Activated gamma-delta T cell treated with anti-CD3 and anti-CD28 coated beads, Interleukin-2, amount 50 U/mL, for 16 hours (primary cell): ENCODE results near the gene LAMTOR2.
"Not testable (repeated sequence)": the region's sequence is repeated elsewhere in the genome, so short reads cannot be mapped to it uniquely, and the experiment has no call there.

ENCODE experiments used
- DNase-seq: peaks from one replicate; pipeline ENCODE4 v3.0.0-alpha.2; 2020; ENCODE audit warnings: low read depth

The LAMTOR2 gene

DNA sequence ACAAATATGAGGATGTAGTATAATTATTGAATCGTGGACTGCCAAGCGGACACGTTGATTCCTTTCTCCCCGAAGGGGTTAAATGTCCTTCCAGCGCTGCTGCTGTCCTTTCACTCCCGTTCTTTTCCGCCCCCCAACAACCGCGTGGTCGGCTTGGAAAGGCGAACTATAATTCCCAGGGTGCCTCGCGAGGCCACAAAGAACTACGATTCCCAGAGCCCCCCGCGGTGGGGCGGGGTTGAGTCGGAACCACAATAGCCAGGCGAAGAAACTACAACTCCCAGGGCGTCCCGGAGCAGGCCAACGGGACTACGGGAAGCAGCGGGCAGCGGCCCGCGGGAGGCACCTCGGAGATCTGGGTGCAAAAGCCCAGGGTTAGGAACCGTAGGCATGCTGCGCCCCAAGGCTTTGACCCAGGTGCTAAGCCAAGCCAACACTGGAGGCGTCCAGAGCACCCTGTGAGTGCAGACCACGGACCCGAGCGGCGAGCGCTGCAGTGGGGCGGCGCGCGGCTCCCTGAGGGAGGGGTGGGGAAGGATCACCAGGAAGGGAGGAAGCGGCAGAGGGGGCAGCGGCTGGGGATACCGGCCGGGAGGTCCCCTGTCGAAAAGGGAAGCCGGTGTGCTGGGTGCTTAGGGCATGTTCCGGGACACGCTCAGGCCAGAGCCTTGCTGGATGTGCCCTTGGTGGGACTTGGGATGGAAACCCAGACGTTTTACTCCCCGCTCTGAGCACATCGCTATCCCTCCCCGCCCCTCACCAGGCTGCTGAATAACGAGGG is at the start of gene LAMTOR2:
Gene LAMTOR2, plus strand, starts transcription at position 283 of the 781 bp plus-strand sequence. Its CDS starts 108 bp downstream, at position 391.
- DNase-seq: peak; percentile 94

GRCh38 chr1:156004843-156005584 is 49.6 kb upstream of the LAMTOR2 start:
- DNase-seq: peak; percentile 21

GRCh38 chr1:156006666-156007376 is 47.8 kb upstream of the LAMTOR2 start:
- no peak for DNase-seq

GRCh38 chr1:156009404-156009803 is 45.2 kb upstream of the LAMTOR2 start:
- DNase-seq: no peak

GRCh38 chr1:156012051-156012817 is 42.3 kb upstream of the LAMTOR2 start:
- DNase-seq: no peak

GRCh38 chr1:156014829-156015228 is 39.8 kb upstream of the LAMTOR2 start:
- no peak for DNase-seq

- no peak for DNase-seq
Measured at GRCh38 chr1:156019946-156020292, 34.7 kb upstream of the LAMTOR2 start.

DNA sequence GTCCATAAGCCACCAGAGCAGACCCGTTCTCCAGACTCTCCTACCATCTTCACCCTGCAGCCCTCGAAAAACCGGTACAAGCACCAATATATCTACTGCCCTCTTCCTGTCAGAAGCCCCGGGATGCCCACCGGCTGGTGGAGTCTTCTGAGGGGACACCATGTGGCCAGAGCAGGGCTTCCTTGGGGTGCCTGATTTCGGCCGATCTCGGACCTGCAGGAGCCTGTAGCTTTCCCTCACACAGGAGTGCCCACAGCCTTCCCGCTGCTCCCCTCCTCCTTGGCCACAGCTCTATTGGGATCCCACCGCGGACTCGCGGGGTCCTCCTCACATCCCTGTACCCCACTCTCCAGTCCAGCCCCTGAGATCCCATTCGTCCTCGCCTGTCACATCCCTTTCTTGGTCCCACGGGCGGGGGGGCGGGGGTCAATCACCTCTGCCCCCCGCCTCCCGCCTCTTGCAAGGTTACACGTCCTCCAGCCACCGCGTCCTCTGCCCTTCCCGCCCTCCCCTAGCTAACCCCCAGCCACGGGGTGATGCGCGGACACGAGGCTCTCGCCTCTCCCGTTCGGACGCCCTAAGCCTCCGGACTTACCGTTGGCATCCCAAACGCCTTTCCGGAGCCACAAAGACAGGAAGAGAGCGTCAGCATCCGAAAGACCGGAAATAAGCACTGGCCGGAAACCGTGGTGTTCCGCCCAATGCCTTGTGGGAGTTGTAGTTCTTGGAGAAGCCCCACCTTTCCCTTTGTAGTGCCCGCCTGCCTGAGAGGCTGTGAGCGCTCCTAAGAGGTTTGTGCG is 34.1 kb upstream of the LAMTOR2 start, which contains the start of gene SSR2:
Gene SSR2, minus strand, starts transcription at position 659 of the 800 bp plus-strand sequence. CDS start 784 bp downstream, outside the sequence.
- peak; percentile 72 for DNase-seq

DNA sequence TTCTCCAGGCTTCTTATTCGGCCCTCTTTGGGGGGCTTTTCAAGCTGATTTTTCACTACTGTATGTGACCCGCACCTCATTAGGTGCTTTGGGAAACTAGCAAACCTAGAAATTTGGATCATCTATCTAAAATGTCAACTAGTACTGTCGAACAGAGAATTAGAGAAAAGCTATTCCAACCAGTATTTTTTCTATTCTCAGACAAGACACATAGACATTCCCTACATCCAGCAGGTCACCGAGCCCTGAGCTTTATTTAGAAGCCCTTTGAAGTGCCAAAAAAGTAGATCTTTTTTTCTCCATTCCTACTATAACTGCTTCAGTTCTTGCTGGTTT is 33.5 kb upstream of the LAMTOR2 start:
- no peak for DNase-seq

- no peak for DNase-seq
Measured at GRCh38 chr1:156021954-156022353, 32.6 kb upstream of the LAMTOR2 start.

DNA sequence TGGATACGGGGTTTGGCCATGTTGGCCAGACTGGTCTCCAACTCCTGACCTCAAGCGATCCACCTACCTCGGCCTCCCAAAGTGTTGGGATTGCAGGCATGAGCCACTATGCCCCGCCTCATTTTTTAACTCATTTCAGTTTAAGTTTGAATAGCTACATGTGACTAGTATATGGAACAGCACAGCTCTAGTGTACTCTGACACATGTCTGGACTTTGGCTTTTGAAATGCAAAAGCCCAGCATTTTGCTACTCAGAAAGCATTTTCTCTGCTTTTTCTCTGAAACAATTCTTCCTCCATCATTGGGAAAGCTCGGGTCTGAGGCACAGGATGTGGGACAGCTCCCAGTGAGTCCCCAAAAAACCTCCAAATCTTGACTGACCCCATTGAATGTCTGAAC is 29.8 kb upstream of the LAMTOR2 start:
- DNase-seq: no peak

GRCh38 chr1:156025876-156026275 is 28.7 kb upstream of the LAMTOR2 start:
- DNase-seq: no peak

DNA sequence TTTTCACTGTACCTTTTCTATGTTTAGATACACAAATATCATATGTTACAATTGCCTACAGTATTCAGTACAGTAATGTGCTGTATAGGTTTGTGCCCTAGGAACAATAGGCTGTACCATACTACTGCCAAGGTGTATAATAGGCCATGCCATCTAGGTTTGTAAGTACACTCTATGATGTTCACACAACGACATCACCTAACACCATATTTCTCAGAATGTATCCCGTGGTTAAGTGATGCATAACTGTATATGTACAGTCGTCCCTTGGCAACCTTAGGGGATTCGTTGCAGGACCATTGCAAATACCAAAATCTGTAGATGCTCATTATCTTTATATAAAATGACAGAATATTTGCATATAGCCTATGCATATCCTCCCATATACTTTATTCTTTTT is 28.0 kb upstream of the LAMTOR2 start:
- no peak for DNase-seq

GRCh38 chr1:156033011-156033410 is 21.6 kb upstream of the LAMTOR2 start:
- no peak for DNase-seq

DNA sequence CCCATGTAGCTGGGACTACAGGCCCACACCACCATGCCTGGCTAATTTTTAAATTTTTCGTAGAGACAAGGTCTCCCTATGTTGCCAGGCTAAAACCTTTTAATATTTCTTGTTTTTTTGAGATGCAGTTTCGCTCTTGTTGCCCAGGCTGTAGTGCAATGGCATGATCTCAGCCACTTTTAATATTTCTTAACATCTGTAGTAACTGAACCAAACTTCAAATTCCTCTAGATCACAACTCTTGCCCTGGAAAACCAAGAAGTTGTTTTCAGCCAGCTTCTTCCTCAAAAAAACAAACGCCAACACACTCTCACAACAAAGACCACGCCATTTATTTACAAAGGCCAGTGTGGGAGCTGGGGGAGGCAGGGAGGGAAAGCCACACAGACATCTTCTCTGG is 19.6 kb upstream of the LAMTOR2 start:
- not testable (repeated sequence) for DNase-seq

GRCh38 chr1:156042828-156043227 is 11.8 kb upstream of the LAMTOR2 start:
- DNase-seq: no peak

DNA sequence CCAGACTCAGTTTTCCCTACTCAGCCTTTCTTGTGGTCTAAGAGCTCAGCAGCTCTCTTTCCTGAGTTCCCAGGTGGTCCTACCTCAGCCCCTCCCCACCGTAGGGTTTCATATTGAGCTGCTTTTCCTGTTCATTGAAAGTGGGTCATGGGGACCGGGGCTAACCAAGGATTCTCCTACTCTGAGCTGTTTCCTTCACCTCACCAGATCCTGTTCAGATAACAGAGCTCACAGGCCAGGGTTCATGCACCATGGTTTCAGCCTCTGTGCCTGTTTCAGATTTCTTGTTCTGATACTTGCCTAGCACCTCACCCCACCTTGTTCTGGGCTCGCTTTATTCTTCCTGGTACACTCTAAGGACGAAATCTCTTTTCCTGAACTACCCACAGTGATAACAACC is 9.5 kb upstream of the LAMTOR2 start:
- no peak for DNase-seq

DNA sequence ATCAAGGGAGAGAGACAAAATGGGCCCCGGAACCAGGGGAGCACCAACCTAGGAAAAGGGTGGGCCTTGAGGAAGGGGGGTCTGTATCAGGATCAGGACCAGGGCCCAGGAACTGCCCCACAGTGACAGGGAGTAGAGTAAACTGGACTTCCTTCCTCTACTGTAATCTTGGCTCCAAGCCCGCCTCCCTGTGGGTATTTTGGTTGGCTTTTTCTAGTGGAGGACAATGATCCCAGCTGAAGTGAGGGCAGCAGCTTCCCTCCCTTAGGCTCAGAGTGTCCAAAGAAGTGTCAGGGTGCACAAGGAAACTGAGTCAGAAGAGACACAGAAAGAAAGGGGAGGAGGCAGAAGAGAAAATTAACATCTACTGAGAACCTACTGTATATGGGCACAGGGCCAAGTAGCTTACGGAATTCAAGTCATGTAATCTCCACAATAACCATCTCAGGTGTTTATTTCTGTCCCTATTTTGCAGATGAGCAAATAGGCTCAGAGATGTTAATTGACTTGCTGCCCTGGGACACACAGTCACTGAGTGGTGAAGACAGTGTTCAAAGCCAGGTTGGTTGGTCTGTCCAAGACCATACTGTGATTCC is 5.8 kb upstream of the LAMTOR2 start:
- DNase-seq: no peak

DNA sequence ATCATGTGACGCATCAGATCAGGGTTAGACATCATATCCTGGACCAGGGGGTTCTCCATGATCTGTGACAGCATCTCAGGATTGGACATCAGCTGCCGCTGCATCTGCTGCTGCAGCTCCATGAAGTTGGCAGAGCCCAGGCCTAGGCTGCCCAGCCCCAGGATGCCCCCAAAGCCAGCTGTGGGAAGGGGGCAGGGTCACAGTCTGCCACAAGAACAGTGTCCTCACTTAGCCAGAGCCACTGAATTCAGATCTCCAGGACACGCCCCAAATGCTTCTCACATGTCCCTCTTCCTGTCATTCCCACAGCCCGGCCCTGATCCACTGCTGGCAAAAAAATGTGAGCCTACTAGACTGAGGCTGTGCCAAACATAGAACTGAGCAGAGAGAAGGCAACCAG is 4.2 kb upstream of the LAMTOR2 start:
- DNase-seq: no peak

DNA sequence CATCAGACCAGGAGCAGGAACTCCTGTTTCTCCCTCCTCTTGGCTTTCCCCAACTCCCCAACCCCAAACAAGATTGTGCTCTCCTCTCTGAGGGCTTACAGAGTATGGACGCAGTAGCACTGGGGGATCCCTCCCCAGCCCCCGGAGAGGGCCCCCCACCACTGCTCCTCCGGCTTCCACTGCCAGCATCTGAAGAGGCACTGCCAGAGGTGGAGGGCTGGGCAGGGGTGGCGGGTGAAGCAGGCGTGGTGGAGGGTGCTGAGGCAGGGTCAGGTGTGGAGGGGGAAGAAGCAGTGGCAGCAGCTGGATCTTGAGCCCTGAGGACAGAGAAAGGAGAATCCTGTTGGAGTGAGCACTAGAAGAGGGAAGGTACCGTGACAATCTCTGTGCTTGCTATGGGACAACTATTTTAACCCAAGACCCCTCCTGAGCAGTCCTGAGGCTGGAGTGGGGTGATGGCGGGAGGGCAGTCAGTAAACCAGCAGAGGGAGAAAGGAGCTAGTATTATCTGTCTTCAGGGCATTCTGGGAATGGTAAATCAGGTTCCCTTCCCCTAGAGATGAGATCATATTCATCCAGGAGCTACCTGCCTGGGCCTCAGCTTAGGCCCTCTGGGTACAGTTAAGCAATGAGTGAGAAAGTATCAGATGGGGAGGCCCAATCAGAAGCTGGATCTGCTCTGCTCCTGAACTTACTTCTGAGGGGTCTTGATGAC is 3.4 kb upstream of the LAMTOR2 start:
- no peak for DNase-seq
